ENCODE results near the gene NSD2. TPM values are rescaled to one million over a fixed set of nuclear protein-coding genes. Genes with fewer than 3 reads are reported as not detected.
A peak's percentile ranks its signal among the peaks of the same experiment; 100 is the strongest.

NSD2 gene
- total and polyA plus RNA-seq, 4 donors, result 5.1 to 71.5 (median 11.6) TPM

- no peak overlapping the region for H3K27ac ChIP-seq (ENCODE audit: low read depth in 1 of 2, low read length in 2 of 2)
- WGBS, result 88% methylated on average over 27 of the region's 27 CpGs
- H3K36me3 ChIP-seq (ENCODE audit: control insufficient read depth in 4 of 4, insufficient read depth in 3 of 4, low read depth in 1 of 4, low read length in 3 of 4), result peaks cover 21 to 79% (median 40%) of the 10 kb centered on the region in 4 donors
Observed at GRCh38 chr4:1984406-1985191, 113.4 kb downstream of the NSD2 start.

More at GRCh38 chr4:1984406-1985191, 113.4 kb downstream of the NSD2 start:
- H3K9ac ChIP-seq (ENCODE audit: low read depth in 1 of 2, low read length in 2 of 2), result no peak overlapping the region
- TF ChIP-seq FOXA1 (IDR thresholded peaks at IDR 0.05), result no peak
- TF ChIP-seq CTCF (IDR thresholded peaks at IDR 0.05; ENCODE audit: low read depth, low read length, missing input control), result no peak
- no peak for TF ChIP-seq REST (IDR thresholded peaks at IDR 0.05)
- no peak for TF ChIP-seq HNF4A (conservative IDR thresholded peaks at IDR 0.05)
- TF ChIP-seq HNF4G (IDR thresholded peaks at IDR 0.05), result no peak
- no peak for TF ChIP-seq NR2F2 (IDR thresholded peaks at IDR 0.05)
- TF ChIP-seq SP1 (IDR thresholded peaks at IDR 0.05), result no peak
- TF ChIP-seq ATF3 (IDR thresholded peaks at IDR 0.05), result no peak
- no peak for TF ChIP-seq TAF1 (conservative IDR thresholded peaks at IDR 0.05)
- TF ChIP-seq ZBTB33 (IDR thresholded peaks at IDR 0.05), result no peak
- no peak for TF ChIP-seq EGR1 (IDR thresholded peaks at IDR 0.05; ENCODE audit: low read depth in 2 of 2)
- TF ChIP-seq GABPA (IDR thresholded peaks at IDR 0.05 in 1 of 2, conservative IDR thresholded peaks at IDR 0.05 in 1 of 2), result no peak
- H3K4me3 ChIP-seq (ENCODE audit: low read depth in 1 of 3, low read length in 3 of 3), result no peak overlapping the region
- peak; percentile 32 for DNase-seq (ENCODE audit: low spot score)
- H3K4me1 ChIP-seq (ENCODE audit: control insufficient read depth in 4 of 4, insufficient read depth in 4 of 4, low read length in 3 of 4), result no peaks in the 10 kb centered on the region
- H3K27me3 ChIP-seq (ENCODE audit: control insufficient read depth in 4 of 4, insufficient read depth in 4 of 4, low read length in 3 of 4), result no peaks in the 10 kb centered on the region
- H3K9me3 ChIP-seq (ENCODE audit: control insufficient read depth in 4 of 4, low read length in 3 of 4), result no peaks in the 10 kb centered on the region

Data from liver (tissue), 9 donors.